Measurements from ENCODE around the gene EVX1.

Gene EVX1

GRCh38 chr7:27245124-27245797 lies 2.7 kb downstream of the EVX1 start:
- no peak for DNase-seq (ENCODE audit: extremely low spot score)
- CTCF ChIA-PET, result no interaction called here
- TF ChIP-seq CTCF (IDR thresholded peaks at IDR 0.05; ENCODE audit: control extremely low read depth, extremely low read depth, low read depth, missing control alignments), result no peak
- POLR2A ChIA-PET, result no interaction called here

GRCh38 chr7:27245798-27246691 lies 3.4 kb downstream of the EVX1 start:
- CTCF ChIA-PET, result no interaction called here
- DNase-seq (ENCODE audit: extremely low spot score), result no peak
- POLR2A ChIA-PET, result no interaction called here
- TF ChIP-seq CTCF (IDR thresholded peaks at IDR 0.05; ENCODE audit: control extremely low read depth, extremely low read depth, low read depth, missing control alignments), result no peak

DNA sequence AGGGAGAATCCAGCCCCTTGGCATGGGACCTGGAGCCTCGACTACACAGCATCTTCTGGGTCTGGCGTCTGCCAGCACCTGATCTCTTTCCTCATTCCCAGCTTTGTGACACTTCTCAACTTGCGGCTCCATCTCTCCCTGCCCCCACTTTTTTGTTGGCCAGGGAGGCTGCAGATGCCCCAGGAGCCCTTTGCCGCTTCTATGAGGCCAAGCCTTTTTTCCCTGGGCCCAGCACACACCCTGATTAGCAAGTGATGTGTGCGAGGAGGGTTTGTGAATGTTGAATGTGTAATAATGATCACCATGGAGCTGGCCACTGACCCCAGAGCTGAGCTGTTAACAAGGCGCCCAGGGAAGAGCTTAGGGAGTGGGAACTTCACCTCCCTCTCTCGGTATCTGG lies 4.4 kb downstream of the EVX1 start:
- no peak for DNase-seq (ENCODE audit: extremely low spot score)
- CTCF ChIA-PET, result interaction anchor here (0.7 kb wide), 1 partner anchor 41 kb away, joined by 3 read pairs; no protein-coding TSS in a partner anchor
- TF ChIP-seq CTCF (IDR thresholded peaks at IDR 0.05; ENCODE audit: control extremely low read depth, extremely low read depth, low read depth, missing control alignments), result no peak
- POLR2A ChIA-PET, result no interaction called here

- no peak for DNase-seq (ENCODE audit: extremely low spot score)
- ChIA-PET POLR2A (no interaction called here), CTCF (interaction anchor here (0.7 kb wide), 1 partner anchor 42 kb away, joined by 3 read pairs; no protein-coding TSS in a partner anchor)
- no peak for TF ChIP-seq CTCF (IDR thresholded peaks at IDR 0.05; ENCODE audit: control extremely low read depth, extremely low read depth, low read depth, missing control alignments)
Observed at GRCh38 chr7:27247452-27248426, 5.1 kb downstream of the EVX1 start.

DNA sequence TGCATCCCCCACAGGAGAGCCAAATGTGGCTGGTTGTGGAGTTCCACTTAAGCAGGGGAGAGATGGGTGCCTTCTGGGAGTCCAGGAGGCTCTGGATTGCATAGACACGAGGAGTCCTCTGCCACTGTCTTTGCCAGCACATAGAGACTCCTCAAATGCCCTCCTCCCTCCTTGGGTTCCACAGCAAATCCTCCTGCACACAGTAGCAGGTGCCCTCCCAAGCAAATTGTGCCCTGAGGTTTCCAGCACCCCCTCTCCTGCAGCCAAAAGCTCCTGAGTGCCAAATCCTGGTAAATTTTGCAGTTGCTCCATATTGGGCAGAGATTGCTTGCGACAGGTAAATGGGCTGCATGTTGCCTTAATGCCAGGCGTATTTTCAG lies 5.8 kb downstream of the EVX1 start:
- DNase-seq (ENCODE audit: extremely low spot score), result no peak
- CTCF ChIA-PET, result no interaction called here
- POLR2A ChIA-PET, result no interaction called here
- no peak for TF ChIP-seq CTCF (IDR thresholded peaks at IDR 0.05; ENCODE audit: control extremely low read depth, extremely low read depth, low read depth, missing control alignments)

Data from GM10248 (cell line).